Right lung (tissue), 5 donors: ENCODE results near the gene SLC2A4RG. TPM values are rescaled to one million over a fixed set of nuclear protein-coding genes. Genes with fewer than 3 reads are reported as not detected.

ENCODE experiments used
- DNase-seq, 2 donors: peaks; one replicate each; pipeline ENCODE4 v3.0.0-alpha.2; 2013
- polyA plus RNA-seq, 5 donors: library from polyadenylated mRNA; unstranded; fragments of 120-200 nt; gene quantifications; one replicate each; pipeline versions ENCODE4 v1.2.1 to v1.2.3, GENCODE V29; 2013; ENCODE audit warnings: inconsistent platforms in 1 of 5, low replicate concordance in 1 of 5; ENCODE audit not compliant: insufficient read length in 5 of 5, insufficient read depth in 1 of 5

The SLC2A4RG gene
- polyA plus RNA-seq, 5 donors = 52.4 to 206 (median 102) TPM

- DNase-seq = no peak
Observed at GRCh38 chr20:63750807-63751470, 11.4 kb downstream of the SLC2A4RG start.

DNA sequence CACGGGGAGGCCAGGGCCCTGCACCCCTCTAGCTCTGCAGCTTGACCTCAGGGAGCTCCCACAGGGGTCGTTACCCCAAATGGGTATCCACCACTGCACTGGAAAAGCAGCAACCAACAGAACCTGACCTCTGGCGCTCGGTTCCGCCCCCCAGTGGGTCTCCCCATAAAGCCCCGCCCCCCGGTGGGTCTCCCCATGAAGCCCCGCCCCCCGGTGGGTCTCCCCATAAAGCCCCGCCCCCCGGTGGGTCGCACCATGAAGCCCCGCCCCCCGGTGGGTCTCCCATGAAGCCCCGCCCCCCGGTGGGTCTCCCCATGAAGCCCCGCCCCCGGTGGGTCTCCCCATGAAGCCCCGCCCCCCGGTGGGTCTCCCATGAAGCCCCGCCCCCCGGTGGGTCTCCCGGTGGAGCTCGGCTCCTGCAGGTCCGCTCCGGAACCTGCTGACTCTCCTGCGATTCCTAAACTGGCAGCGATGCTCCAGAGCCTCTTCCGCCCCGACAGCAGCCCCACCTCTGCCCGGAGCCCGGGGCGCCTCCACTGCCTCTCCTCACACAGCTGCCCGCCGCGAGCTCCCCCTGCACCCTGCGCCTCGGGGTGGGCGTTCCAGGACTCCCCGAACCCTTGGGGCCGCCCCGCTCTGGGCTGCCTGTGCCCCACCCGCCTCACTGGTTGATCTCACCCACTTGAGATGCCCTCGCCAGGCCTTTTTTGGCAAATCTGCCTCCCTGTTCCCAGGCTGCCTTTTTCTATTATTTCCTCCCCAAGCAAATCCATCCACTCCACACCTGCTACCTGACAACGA is 12.1 kb downstream of the SLC2A4RG start:
- no peak for DNase-seq

GRCh38 chr20:63752411-63753101 is 13.0 kb downstream of the SLC2A4RG start:
- DNase-seq = no peak

DNA sequence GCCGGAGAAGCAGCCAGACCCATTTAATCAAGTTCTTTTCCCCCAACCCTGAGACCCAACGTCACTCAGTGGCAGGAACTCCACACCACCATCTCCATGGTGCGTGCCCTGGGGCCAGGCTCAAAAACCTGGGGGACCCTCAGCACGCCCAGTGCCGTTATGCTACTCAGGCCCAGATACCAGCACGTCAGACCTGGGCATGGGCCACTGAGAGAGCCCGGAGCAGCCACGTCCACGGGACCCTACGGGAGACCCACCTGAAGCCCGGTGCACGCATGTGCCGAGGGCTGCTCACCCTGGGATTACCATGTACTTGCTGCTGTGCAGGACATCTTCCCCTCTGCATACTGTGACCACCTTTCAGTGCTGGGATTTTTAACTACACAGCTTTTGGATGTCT is 13.8 kb downstream of the SLC2A4RG start:
- no peak for DNase-seq

DNA sequence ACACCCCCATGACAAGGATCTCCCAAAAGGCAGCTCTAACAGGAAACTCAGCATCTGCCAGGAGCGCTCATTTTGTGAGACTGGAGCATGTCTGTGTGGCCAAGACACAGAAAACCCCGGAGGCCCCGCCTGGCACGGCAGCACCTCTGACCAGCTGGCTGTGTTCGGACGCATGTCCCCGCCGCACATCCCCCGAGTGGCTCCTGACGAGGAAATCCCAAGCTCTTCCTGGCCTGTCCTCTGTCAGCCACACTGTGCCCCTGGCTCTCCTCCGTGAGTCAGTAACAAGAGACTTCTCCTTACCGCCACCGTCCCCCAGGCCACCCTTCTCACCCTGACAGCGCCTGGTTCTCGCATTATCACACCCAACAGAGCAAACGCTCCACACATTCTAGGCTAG is 14.4 kb downstream of the SLC2A4RG start:
- no peak for DNase-seq

GRCh38 chr20:63755933-63756647 is 16.5 kb downstream of the SLC2A4RG start:
- DNase-seq = no peak

DNA sequence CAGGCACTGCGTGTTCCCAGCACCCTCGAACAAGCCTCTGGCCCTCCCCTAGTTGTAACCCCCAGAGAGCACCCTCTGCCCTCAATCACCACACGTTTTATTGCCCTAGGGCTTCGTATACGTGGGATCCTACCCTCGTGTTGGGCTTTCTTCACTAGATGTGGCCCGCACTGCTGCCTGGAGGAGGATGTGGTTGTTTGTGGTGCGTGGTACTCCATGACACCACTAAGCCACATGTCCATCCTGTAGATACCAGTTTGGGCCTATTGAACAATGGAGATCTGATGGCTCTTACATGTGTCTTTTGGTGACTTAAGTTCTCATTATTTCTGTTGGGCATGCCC is 17.0 kb downstream of the SLC2A4RG start:
- no peak for DNase-seq

- DNase-seq = no peak
Observed at GRCh38 chr20:63758152-63758551, 18.6 kb downstream of the SLC2A4RG start.

GRCh38 chr20:63759377-63759901 is 19.9 kb downstream of the SLC2A4RG start:
- no peak for DNase-seq

- no peak for DNase-seq
Observed at GRCh38 chr20:63765082-63765873, 25.7 kb downstream of the SLC2A4RG start.

DNA sequence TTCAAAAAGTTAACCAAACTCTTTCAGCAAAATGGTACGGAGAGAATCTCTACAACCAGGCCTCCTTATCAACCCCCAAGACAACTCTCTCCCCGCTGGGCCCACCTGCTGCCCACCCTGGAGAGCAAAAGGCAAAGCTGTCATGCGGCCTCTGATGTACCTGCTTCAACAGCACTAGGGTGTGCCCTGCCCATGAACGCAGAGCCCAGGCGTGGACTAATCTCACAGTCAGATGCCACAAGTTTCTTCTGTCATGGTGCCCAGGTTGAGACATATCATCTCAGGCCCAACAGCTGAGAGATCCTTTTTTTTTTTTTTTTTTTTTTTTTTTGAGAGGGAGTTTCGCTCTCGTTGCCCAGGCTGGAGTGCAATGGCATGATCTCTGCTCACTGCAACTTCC is 26.3 kb downstream of the SLC2A4RG start:
- no peak for DNase-seq

DNA sequence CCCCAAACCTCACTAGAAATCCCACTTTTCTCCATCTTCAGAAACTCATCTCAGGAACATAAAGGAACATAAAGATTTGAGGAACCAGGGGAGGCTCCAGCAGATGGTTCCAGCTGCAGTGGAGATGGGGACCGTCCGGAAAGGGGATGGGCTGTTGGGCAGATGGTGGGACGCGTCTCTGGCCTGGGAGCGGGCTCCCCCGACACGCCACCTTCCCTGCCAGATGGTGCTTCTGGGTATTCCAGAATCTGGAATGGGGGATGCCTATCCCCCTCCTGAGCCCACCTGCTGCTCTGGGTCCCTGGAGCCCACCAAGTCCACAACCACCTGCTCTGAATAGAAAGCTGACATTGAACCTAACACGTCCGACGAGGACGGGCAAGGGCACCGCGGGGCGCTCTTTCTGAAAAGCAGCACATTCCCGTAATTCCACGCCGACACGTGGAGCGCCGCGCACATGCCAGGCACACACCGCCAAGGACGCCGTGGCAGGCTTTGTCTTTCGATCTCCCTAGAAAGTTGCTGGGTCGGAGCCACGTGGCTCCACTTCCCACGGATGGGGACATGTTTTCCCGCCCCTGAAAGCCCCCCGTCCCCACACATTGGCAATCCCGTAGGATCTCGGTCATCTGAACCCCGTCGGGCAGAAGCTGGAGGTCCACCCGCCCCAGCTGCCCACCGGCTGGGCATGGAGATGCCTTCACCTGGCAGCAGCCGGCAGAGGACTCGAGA is 27.3 kb downstream of the SLC2A4RG start:
- no peak for DNase-seq

DNA sequence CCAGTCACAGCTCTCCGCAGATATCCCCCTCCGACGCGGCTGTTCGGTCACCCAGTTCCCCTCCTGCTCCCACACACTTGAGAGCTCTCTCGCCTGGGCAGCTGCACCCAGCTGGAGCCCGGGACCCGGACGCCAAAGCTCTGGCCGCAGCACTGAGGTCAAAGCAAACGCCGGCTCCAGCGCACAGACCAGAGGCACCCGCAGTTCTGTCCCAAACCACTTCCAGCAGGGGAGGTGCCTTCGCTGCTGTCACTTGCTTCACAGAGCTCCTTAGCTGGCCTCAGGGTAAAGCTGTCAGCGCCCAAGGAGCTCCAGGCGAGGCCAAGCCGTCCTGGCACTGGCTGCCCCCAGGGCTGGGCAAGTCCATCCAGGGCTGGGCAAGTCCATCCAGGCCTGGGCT is 27.9 kb downstream of the SLC2A4RG start:
- DNase-seq = no peak

- no peak for DNase-seq
Observed at GRCh38 chr20:63767886-63768285, 28.3 kb downstream of the SLC2A4RG start.

GRCh38 chr20:63768591-63769515 is 29.3 kb downstream of the SLC2A4RG start:
- no peak for DNase-seq

GRCh38 chr20:63769891-63770474 is 30.4 kb downstream of the SLC2A4RG start:
- no peak for DNase-seq

DNA sequence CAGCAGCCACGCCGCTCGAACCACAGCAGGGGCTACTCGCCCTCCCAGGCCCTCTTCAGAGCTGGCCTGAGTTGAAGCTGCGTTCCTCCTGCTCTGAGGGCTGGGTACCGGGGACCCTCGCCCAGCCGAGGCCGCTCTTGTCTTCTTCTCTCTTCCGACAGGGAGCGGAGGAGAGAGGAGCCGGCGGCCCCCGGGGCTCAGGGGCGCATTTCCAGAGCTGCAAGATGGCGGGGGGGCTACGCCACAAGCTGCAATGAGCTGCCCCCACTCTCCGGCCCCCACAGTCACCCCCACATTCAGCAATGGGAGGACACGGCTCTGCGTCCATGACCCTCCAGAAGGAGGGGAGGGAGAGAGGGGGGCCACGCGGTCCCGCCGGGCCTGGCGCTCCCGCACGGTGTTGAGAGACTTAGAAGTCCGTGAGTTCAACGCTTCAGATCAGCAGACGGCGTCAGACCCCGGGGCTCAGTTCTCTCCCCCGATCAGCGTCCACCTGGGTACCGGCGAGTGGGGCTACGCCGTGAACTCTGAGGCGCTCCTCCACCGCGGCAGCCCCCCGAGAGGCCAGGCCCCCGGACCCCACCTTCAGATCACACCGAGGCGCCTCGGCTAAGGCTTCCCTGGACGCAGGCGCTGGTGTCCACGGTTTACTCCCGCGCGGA is 31.6 kb downstream of the SLC2A4RG start:
- no peak for DNase-seq

GRCh38 chr20:63772781-63773518 is 33.4 kb downstream of the SLC2A4RG start:
- DNase-seq = no peak
